HG02759 (cell line): ENCODE data around the gene MTUS2.

Experiments used
- ATAC-seq: cut with Tn5 transposase; IDR thresholded peaks from one replicate; pipeline ENCODE4 v1.9.1; 2021; ENCODE audit warnings: mild to moderate bottlenecking, moderate library complexity; ENCODE audit not compliant: unreplicated experiment

MTUS2 gene

DNA sequence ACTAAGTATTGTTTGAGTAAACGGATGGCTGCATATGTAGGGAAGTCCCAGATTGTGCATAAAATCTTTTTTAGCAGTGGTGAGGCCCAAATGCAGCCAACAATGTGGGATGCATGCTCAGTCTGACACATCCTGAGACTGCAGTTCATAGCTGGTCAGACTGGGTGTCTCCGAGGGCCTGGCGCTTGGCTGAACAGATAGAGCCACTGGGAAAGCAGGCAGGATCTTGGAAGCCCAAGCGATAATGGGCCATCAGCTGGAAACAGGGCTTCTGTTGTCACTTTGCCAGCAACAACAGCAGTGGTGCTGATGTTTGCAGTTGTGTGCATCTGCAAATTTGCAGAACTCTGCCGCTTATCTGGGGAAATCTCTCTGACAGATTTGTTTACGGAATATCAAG is 36.1 kb downstream of the MTUS2 start:
- no peak for ATAC-seq

GRCh38 chr13:28859069-28859468 is 38.9 kb downstream of the MTUS2 start:
- ATAC-seq = no peak

- ATAC-seq = no peak
These were observed 39.6 kb downstream of the MTUS2 start for GRCh38 chr13:28859717-28860116.

DNA sequence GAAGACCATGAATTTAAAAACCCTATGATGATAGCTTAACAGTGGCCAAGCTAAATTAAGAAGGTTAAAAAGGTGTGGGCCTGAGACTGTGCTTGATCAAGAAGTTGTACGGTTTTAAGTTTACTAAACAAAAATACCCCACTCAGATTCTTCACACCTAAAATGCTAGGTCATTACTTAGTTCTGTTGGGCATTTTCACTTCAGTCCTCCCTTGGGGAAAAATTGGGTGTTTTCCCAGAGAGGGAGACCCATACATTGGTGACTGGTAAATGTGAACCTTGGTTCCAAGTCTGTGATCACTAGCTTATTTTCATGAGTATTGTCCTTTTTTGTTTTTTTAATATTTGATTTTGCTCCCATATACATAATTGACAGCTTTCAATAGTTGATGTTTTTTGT is 44.4 kb downstream of the MTUS2 start:
- peak; percentile 62 for ATAC-seq

GRCh38 chr13:28865149-28865744 is 45.1 kb downstream of the MTUS2 start:
- no peak for ATAC-seq

DNA sequence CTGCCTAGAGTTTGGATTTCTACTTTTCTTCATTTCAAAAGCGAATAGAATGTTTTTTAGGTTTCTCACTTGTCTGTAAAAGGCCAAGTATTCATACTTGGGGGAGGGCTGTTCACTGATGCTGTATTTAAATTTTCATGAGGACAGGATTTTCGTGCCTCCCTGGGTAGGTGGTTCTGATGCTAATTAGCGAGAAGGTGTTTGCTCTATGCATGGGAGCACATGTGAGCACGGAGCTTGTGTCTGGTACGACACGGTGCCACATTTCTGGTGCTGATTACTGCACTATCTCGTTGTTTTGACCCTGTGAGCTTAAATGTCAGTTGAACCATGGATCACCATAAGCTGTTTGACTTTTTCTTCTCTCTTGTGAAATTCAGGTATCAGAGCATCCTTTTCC is 45.8 kb downstream of the MTUS2 start:
- no peak for ATAC-seq

- no peak for ATAC-seq
These were observed 46.8 kb downstream of the MTUS2 start for GRCh38 chr13:28866932-28867331.

- ATAC-seq = no peak
These were observed 47.4 kb downstream of the MTUS2 start for GRCh38 chr13:28867564-28867963.

GRCh38 chr13:28872427-28873176 is 52.5 kb downstream of the MTUS2 start:
- ATAC-seq = no peak

- no peak for ATAC-seq
These were observed 55.9 kb downstream of the MTUS2 start for GRCh38 chr13:28875846-28876615.

DNA sequence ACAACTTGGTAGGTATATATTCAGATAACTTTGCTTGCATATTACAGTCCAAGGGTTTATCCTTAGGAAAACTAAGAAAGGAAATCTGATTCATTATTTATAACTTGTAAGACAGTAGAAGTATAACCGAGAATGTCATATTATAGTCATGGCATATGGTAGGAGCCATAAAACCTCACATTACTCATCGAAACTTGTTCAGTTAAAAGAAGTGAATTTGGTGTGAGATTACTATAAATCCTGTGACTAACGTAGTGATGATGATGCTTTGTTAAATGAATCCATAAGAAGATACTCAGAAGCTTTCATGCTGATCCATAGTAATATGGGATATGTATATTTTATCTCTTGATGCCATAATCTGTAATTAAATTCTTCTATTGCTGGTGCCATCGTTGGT is 57.3 kb downstream of the MTUS2 start:
- ATAC-seq = no peak

DNA sequence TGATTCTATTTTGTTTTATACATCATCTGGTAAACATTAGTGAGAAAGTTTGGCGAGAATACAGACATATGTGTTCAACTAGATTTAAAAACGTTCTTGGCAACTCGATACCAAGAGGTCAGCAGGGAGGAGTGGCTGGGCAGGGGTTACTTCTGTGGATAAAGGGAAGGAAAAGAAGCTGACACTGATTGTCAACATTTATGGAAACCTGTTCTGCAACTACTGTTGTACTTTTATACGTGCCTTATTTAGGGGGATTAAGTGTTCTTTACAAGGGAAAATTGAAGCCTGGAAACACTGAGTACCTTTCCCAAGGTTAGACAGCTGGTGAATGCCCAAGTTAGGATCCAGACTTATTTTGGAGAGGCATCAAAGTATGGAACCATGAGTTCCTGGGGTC is 65.0 kb downstream of the MTUS2 start:
- no peak for ATAC-seq

- ATAC-seq = no peak
These were observed 69.1 kb downstream of the MTUS2 start for GRCh38 chr13:28889086-28889732.

- no peak for ATAC-seq
These were observed 70.6 kb downstream of the MTUS2 start for GRCh38 chr13:28890712-28891111.

DNA sequence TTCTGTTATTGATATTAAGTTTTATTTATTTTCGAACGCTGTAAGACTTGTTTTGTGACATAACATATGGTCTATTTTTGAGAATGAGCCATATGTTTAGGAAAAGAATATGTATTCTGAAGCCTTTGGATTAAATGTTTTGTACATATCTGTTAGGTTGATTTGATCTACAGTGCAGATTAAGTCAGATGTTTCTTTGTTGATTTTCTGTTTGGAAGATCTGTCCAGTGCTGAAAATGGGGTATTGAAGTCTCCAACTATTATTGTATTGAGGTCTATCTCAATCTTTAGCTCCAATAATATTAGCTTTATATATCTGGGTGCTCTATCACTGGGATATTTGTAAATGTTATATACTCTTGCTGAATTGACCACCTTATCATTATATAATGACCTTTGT is 97.9 kb downstream of the MTUS2 start:
- ATAC-seq = no peak

- no peak for ATAC-seq
These were observed 102.2 kb downstream of the MTUS2 start for GRCh38 chr13:28922341-28922740.

- ATAC-seq = no peak
These were observed 115.0 kb downstream of the MTUS2 start for GRCh38 chr13:28935104-28935503.

GRCh38 chr13:28942906-28943305 is 122.8 kb downstream of the MTUS2 start:
- no peak for ATAC-seq

GRCh38 chr13:28953714-28954418 is 133.7 kb downstream of the MTUS2 start:
- no peak for ATAC-seq

DNA sequence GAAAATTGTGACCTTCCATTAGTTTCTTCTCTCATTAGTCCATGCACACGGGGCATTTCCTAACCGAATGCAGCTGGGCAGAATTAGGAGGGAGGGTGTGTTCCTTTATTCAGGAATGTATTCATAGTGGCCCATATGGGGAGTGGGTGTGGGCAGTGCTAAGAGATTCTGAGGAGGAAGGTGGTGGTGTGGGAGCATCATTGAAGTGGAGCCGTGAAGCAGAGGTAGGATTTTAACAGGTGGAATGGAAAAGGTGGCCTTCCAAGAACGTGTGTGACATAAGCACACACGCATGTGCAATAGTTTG is 134.2 kb downstream of the MTUS2 start:
- ATAC-seq = no peak

- no peak for ATAC-seq
These were observed 134.7 kb downstream of the MTUS2 start for GRCh38 chr13:28954810-28955209.
